HK-2 (cell line): ENCODE data around the gene TLE1.
A peak's percentile ranks its signal among the peaks of the same experiment; 100 is the strongest.
"Not testable (repeated sequence)": the region's sequence is repeated elsewhere in the genome, so short reads cannot be mapped to it uniquely, and the experiment has no call there.

Experiments used
- DNase-seq: peaks from one replicate; pipeline ENCODE4 v3.0.0-alpha.2; 2018; ENCODE audit not compliant: unreplicated experiment

Gene TLE1

GRCh38 chr9:81599837-81600236, 89.5 kb downstream of the TLE1 start:
- DNase-seq: no peak

DNA sequence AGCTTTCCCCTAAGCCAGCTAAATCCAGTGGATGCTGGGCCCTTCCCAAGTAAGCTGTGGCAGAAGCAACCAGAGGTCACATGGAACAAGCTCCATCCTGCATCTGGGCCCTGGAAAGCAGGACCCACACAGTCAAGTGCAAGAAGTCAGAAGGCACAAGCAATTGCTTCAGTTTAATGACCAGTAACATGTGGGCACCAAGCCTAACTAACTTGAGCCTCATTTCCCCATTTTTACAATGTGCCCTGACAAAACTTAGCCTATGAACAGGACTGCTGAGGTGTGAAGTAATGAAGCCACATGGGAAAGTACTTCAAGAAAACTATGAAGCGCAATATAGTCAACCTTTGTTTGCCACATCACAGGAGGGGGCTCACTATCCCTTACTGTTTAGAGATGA, 90.5 kb downstream of the TLE1 start:
- no peak for DNase-seq

DNA sequence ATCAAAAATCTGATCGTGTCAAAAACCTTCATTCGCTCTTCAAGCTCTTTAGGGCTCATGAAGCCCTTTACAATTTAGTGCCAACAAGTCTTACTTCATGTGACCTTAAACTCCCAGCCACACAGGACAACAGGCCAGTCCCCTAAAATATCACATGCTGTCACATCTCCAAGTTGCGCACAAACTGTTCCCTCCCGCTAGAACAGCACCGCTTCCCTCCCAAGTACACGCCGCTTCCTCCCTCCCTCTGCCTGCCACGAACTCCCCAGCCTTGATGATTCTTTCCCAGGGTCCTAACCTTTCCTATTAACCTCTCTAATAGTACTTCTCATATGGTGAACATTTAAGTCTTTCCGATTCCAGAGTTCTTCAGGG, 91.2 kb downstream of the TLE1 start:
- DNase-seq: no peak

DNA sequence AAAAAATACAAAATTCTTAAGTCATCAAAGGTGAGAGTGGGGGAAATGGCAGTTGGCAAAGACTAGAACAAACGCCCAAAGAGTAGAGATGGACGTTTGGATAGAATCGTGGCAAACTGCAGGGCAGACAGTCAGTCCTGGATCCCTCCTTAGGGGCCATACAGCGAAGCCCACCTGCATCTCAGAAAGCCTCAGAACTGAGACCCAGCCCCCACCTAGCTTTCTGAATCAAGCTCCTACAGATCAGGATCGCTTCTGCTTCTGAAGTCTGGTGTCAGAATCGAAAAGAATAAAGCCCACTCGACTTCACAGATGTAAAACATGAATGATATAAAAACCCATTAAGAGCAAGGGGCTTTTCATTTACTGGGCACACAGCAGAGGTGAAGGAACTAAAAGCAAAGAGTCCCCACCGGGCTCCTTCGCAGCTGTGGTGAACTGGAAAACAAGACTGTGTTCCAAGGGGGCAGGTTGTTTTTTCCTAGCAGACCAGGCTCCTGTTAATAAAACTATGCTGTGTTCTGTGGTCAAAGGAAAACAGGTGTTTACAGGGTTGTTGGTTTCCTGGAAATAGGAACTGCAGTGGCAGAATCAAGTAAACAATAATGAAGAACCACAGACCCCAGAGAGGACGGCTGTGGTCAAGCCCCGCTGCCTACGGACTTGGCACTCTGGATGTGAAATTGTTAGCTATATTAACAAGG, 91.8 kb downstream of the TLE1 start:
- DNase-seq: no peak

- DNase-seq: no peak
These were observed 92.5 kb downstream of the TLE1 start for GRCh38 chr9:81596679-81597418.

DNA sequence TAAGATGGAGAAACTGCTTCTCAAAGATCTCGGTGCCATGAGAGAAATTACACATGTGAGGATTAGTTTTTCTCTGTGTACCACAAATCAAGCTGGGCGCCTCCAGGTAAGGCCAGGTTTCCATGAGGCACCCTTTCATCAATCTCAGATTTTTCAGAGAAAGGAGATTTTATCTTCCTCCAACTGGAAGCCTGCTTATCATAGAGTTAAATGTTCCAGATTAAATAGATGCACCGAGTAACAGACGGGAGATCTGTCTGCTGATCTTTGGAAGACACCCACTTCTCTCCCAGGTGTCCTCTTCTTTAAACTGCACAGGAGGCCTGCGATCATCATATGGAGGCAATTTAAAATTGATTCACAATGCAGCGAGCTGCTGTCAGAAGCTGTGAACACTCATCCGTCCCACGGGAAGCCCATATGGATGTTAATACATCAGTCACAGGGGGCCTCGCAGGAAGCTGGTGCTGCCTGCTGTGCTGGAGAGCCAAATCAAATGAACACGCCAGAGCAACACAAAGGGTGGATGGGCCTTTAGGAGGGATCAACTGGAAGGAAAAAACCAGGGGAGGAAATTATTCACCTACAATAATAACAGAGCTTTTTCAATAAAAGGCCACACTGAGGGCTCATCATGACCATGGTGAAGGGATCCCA, 93.3 kb downstream of the TLE1 start:
- DNase-seq: no peak

DNA sequence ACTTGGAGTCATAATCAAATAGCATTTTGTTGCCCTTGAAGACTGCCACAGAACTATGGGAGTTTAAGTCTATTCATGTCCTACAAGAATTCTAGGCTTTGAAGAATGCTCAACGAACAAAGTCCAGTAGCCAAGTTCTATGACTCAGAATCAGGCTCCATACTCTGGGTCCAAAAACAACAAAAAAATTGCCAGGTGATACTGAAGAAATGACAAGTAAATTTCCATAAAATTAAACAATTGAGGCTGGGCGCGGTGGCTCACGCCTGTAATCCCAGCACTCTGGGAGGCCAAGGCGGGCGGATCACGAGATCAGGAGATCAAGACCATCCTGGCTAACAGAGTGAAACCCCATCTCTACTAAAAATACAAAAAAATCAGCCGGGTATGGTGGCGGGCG, 94.1 kb downstream of the TLE1 start:
- not testable (repeated sequence) for DNase-seq

- no peak for DNase-seq
These were observed 94.9 kb downstream of the TLE1 start for GRCh38 chr9:81594415-81594814.

- DNase-seq: no peak
These were observed 96.5 kb downstream of the TLE1 start for GRCh38 chr9:81592887-81593266.

DNA sequence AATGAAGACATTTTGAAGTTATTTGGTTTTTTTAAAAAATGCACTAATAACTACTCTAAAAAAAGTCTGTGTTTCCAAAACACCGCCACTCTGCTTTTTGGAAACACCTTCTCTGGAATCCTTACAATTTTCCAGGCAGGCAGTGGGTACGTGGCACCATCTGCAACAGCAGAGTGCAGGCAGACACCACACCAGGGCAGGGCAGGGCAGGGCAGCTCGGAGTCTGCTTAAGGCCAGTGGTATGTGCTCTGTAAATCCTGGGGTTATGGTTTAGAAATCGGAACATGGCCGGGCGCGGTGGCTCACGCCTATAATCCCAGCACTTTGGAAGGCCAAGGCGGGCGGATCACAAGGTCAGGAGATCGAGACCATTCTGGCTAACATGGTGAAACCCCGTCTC, 97.6 kb downstream of the TLE1 start:
- no peak for DNase-seq

GRCh38 chr9:81590688-81591087, 98.7 kb downstream of the TLE1 start:
- DNase-seq: no peak

GRCh38 chr9:81589819-81590218, 99.5 kb downstream of the TLE1 start:
- DNase-seq: no peak

- no peak for DNase-seq
These were observed 100.0 kb downstream of the TLE1 start for GRCh38 chr9:81589392-81589791.

GRCh38 chr9:81588148-81588871, 101.0 kb downstream of the TLE1 start:
- peak; percentile 81 for DNase-seq

DNA sequence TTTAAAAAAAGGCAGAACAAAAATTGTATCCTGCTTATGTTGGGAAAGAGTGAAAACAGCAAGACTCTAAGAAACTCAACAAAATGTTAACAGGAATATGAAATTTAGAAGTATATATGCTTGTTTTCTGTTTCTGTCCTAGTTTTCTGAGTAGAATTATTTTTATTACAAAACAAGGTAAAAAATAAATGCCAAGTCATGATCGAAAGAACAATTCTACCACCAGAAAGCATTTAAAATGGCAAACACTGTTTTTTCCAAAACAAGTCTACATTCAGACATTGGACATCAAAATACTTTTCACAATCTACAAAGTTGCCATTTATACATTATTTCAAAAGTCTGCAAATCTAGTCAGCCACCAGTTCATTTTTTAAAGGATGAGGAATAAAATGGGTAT, 102.6 kb downstream of the TLE1 start:
- no peak for DNase-seq

DNA sequence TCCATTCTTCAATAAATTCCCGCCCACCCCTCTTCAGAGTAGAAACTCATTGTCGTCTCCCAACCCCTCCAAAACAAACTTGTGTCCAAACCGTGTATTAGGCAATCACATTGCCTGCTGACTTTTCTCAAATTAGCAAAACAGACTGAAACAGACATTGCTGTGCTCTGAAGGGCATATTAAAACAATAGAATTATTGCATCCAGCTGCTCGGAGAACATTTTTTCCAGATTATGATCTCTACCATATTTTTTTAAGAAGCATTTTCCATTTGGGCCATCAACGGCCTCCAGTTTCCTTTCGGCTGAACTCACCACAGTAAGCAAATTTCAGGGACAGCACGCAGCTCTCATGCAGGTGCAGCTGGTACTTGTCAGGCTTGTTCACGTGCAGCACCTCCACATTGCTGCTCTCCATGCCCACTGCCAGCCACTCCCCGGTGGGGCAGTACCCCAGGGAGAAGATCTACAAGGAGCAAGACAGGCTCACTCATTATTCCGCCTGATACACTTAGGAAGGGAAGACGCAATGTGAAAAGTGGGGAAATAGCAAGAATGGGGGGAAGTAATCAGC, 104.1 kb downstream of the TLE1 start:
- no peak for DNase-seq

DNA sequence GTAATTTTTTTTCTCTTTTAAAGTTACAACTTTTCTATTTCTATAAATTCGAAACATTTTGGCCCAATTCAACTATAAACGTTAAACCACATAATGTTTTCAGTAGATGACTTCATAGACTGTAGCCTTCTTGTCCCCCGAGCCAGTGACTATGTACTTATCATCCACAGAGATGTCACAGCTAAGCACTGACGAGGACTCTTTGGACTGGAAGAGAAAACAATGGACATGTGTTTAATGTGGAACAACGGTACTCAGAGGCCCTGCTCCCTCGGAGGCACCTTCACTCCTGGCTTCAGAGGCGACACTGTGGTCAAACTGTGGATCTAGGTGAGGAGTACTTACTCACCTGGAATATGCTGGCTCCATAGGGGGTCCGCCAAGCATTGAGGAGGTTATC, 105.2 kb downstream of the TLE1 start:
- no peak for DNase-seq

DNA sequence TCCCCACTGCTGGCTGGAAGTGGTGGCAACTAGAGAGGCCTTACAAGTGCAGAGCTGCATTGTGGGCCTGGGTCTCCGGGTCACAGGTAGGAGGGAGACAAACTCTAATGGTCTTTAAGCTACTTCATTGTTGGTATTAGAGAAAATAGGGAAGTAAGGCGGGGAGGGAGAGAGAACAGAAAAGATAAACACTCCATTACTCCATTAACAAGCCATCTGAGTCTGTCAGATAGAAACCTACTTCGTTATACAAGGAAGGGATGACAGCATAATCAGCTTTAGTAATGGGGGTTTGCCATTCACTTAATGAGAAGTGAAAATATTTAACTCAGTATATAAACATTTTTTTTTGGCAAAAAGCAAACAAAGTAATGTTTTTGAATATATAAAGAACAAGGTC, 107.4 kb downstream of the TLE1 start:
- DNase-seq: no peak

- DNase-seq: no peak
These were observed 110.0 kb downstream of the TLE1 start for GRCh38 chr9:81579381-81579780.

GRCh38 chr9:81578606-81579005, 110.7 kb downstream of the TLE1 start:
- DNase-seq: no peak

DNA sequence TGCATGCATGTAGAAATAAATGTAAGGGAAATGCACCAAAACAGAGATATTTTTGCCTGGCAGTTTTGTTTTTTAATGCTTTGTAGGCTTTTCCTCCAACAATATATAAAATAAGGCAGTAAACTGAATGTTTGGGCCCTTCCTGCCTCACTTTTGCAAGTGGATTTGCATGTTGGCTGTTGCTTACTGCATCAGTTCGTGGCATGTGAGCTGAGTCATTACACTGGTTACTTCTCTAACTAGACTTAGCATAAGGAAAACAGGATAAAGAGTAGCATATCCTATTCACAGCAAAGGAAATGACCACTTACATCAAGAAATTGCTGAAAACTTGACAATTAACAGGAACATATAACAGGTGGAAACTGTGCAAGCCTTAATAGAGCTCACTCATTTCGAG, 113.4 kb downstream of the TLE1 start:
- no peak for DNase-seq

DNA sequence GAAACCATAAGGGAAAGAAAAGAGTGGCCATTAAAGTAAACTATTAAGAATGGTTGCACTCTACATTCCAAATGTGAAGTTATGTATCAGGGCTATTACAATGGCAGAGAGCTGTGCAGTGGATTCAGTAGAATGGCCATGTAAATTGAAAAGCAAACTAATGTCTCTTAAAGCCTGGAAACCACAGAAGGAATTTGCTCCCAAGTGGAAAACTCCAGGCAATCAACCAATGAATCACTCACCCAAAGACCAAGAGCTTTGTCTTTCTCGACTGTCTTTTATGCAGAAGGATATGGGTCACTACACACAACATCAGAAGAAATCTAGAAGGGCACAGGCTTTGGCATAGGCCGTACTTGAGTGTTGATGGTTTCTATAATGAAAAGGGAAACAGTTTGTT, 114.9 kb downstream of the TLE1 start:
- DNase-seq: peak; percentile 45
